ENCODE data around the gene DLST. TPM values are rescaled to one million over a fixed set of nuclear protein-coding genes. Genes with fewer than 3 reads are reported as not detected.

DLST gene
- total and polyA plus RNA-seq, 8 donors = 25.1 to 125 (median 76.1) TPM

GRCh38 chr14:74951443-74952179 lies 69.9 kb downstream of the DLST start:
- H3K4me1 ChIP-seq = peaks cover 36 to 50% (median 45%) of the 10 kb centered on the region in 4 donors
- H3K27ac ChIP-seq = peak overlapping the region in 3 of 5 donors; percentile 21 to 50 (median 25)
- H3K9me3 ChIP-seq = no peaks in the 10 kb centered on the region
- no peaks in the 10 kb centered on the region for H3K36me3 ChIP-seq
- H3K27me3 ChIP-seq = peaks cover 0 to 51% (median 18%) of the 10 kb centered on the region in 3 donors
- H3K4me3 ChIP-seq = no peak overlapping the region
- peak in 1 of 2 donors; percentile 60 for DNase-seq
- 62 to 74% (median 68%) methylated on average over 9 to 15 of the region's 15 CpGs for WGBS, 5 donors
- no peak for TF ChIP-seq EP300 (IDR thresholded peaks at IDR 0.05)
- no peak for TF ChIP-seq CTCF (IDR thresholded peaks at IDR 0.05)
- no peak for TF ChIP-seq POLR2AphosphoS5 (IDR thresholded peaks at IDR 0.05)
- no peak for TF ChIP-seq POLR2A (IDR thresholded peaks at IDR 0.05)
- intact Hi-C loops (cut with DNase I; ENCODE audit: low total_unique reads) = loop anchor here (10.0 kb wide), 1 partner anchor 123 kb away; no protein-coding TSS in a partner anchor

GRCh38 chr14:74952180-74952665 lies 70.5 kb downstream of the DLST start:
- Histone ChIP-seq H3K27me3 (peaks cover 0 to 51% (median 18%) of the 10 kb centered on the region in 3 donors), H3K4me3 (no peak overlapping the region), H3K27ac (no peak overlapping the region), H3K4me1 (peaks cover 36 to 47% (median 42%) of the 10 kb centered on the region in 4 donors), H3K9me3 (no peaks in the 10 kb centered on the region), H3K36me3 (no peaks in the 10 kb centered on the region)
- DNase-seq = no peak
- 79 to 85% (median 83%) methylated on average over 5 to 6 of the region's 6 CpGs for WGBS, 5 donors
- intact Hi-C loops (cut with DNase I; ENCODE audit: low total_unique reads) = loop anchor here (10.0 kb wide), 1 partner anchor 123 kb away; no protein-coding TSS in a partner anchor
- TF ChIP-seq POLR2AphosphoS5 (IDR thresholded peaks at IDR 0.05) (no peak), EP300 (IDR thresholded peaks at IDR 0.05) (no peak), POLR2A (IDR thresholded peaks at IDR 0.05) (no peak), CTCF (IDR thresholded peaks at IDR 0.05) (no peak)

- H3K4me3 ChIP-seq = peak overlapping the region in 1 of 4 donors; percentile 56
- no peak for TF ChIP-seq POLR2A (IDR thresholded peaks at IDR 0.05)
- TF ChIP-seq POLR2AphosphoS5 (IDR thresholded peaks at IDR 0.05) = no peak
- no peak for TF ChIP-seq CTCF (IDR thresholded peaks at IDR 0.05)
- TF ChIP-seq EP300 (IDR thresholded peaks at IDR 0.05) = no peak
- no peaks in the 10 kb centered on the region for H3K36me3 ChIP-seq
- no peak for DNase-seq
- intact Hi-C loops (cut with DNase I; ENCODE audit: low total_unique reads) = loop anchor here (10.0 kb wide), 1 partner anchor 122 kb away; no protein-coding TSS in a partner anchor
- H3K9me3 ChIP-seq = no peaks in the 10 kb centered on the region
- no peak overlapping the region for H3K27ac ChIP-seq
- H3K27me3 ChIP-seq = peaks cover 0 to 51% (median 18%) of the 10 kb centered on the region in 3 donors
- 83 to 91% (median 88%) methylated on average over 16 to 18 of the region's 18 CpGs for WGBS, 5 donors
- peaks cover 36 to 47% (median 41%) of the 10 kb centered on the region in 4 donors for H3K4me1 ChIP-seq
Observed at GRCh38 chr14:74952697-74953484, 71.2 kb downstream of the DLST start.

Other genes starting within 250 kb of the DLST start
- 10 to 100 TPM in 4 of 5 donors, 1 to 10 TPM in 1; 7.1 to 51.4 (median 27.2) TPM for gene AREL1, start 168.8 kb upstream of the DLST start, total RNA-seq
- gene AREL1, start 168.8 kb upstream of the DLST start, polyA plus RNA-seq = 1 to 10 TPM; 6.9 to 8.9 (median 7.1) TPM
- gene FCF1, start 168.8 kb upstream of the DLST start, total RNA-seq = 10 to 100 TPM in 3 of 5 donors, 1 to 10 TPM in 1, under 1 TPM in 1; 0.58 to 41.1 (median 12.7) TPM
- gene FCF1, start 168.8 kb upstream of the DLST start, polyA plus RNA-seq = 10 to 100 TPM in 2 of 3 donors, 1 to 10 TPM in 1; 8.3 to 20.2 (median 19.2) TPM
- gene YLPM1, start 118.6 kb upstream of the DLST start, total RNA-seq = 100 to 1,000 TPM in 1 of 5 donors, 10 to 100 TPM in 4; 29.2 to 114 (median 70.4) TPM
- 10 to 100 TPM; 11.9 to 13.7 (median 12.5) TPM for gene YLPM1, start 118.6 kb upstream of the DLST start, polyA plus RNA-seq
- gene PROX2, start 5.8 kb upstream of the DLST start, total RNA-seq = not detected
- gene PROX2, start 5.8 kb upstream of the DLST start, polyA plus RNA-seq = not detected
- gene RPS6KL1, start 41.3 kb downstream of the DLST start, total RNA-seq = 1 to 10 TPM in 2 of 5 donors, not detected in 3; 1.3 to 2.0 TPM
- 1 to 10 TPM in 2 of 3 donors, under 1 TPM in 1; 0.92 to 2.5 (median 2.0) TPM for gene RPS6KL1, start 41.3 kb downstream of the DLST start, polyA plus RNA-seq
- 10 to 100 TPM in 1 of 5 donors, 1 to 10 TPM in 3, not detected in 1; 1.8 to 13.3 (median 8.1) TPM for gene PGF, start 73.7 kb downstream of the DLST start, total RNA-seq
- 1 to 10 TPM; 3.7 to 7.2 (median 4.8) TPM for gene PGF, start 73.7 kb downstream of the DLST start, polyA plus RNA-seq
- gene EIF2B2, start 121.0 kb downstream of the DLST start, total RNA-seq = 100 to 1,000 TPM in 1 of 5 donors, 10 to 100 TPM in 3, 1 to 10 TPM in 1; 5.8 to 182 (median 23.7) TPM
- 10 to 100 TPM; 27.6 to 32.1 (median 29.1) TPM for gene EIF2B2, start 121.0 kb downstream of the DLST start, polyA plus RNA-seq
- gene MLH3, start 169.6 kb downstream of the DLST start, total RNA-seq = 10 to 100 TPM in 4 of 5 donors, 1 to 10 TPM in 1; 9.3 to 53.2 (median 36.8) TPM
- gene MLH3, start 169.6 kb downstream of the DLST start, polyA plus RNA-seq = 10 to 100 TPM in 1 of 3 donors, 1 to 10 TPM in 2; 7.2 to 13.4 (median 8.3) TPM
- 10 to 100 TPM in 2 of 5 donors, 1 to 10 TPM in 1, not detected in 2; 7.9 to 27.7 (median 12.2) TPM for gene ACYP1, start 182.1 kb downstream of the DLST start, total RNA-seq
- 10 to 100 TPM in 2 of 3 donors, 1 to 10 TPM in 1; 9.3 to 30.1 (median 11.9) TPM for gene ACYP1, start 182.1 kb downstream of the DLST start, polyA plus RNA-seq
- 10 to 100 TPM in 1 of 5 donors, 1 to 10 TPM in 1, under 1 TPM in 1, not detected in 2; 0.37 to 10.4 (median 5.9) TPM for gene ZC2HC1C, start 187.7 kb downstream of the DLST start, total RNA-seq
- 1 to 10 TPM; 1.9 to 4.5 (median 3.7) TPM for gene ZC2HC1C, start 187.7 kb downstream of the DLST start, polyA plus RNA-seq
- 100 to 1,000 TPM in 1 of 5 donors, 10 to 100 TPM in 4; 17.1 to 225 (median 49.1) TPM for gene NEK9, start 245.1 kb downstream of the DLST start, total RNA-seq
- 10 to 100 TPM; 12.5 to 26.4 (median 13.1) TPM for gene NEK9, start 245.1 kb downstream of the DLST start, polyA plus RNA-seq

Data from stomach (tissue), 9 donors.